ENCODE measurements around the gene SV2B.

DNA sequence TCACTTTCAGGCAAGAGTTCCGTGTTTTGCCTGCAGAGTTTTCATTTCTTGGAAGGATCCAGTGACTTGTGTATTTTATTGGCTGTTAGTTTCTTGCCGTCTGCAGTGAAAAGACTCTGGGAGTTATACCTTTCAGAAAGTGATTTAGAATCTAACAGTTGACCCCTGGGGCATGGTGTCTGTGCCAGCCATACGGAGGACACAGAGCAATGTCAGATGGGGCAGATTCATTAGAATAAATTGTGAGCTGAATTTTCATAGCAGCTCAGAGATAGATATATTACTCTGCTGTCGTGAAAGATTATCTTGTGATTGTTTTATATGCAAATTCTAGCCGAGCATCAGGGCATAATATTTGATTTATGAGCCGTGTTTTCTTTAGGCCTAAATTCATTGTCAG is 131.6 kb downstream of the SV2B start:
- TF ChIP-seq EZH2 (IDR thresholded peaks at IDR 0.05; ENCODE audit: borderline replicate concordance, low read depth, low read length, poor library complexity, severe bottlenecking): no peak
- TF ChIP-seq, protein P1, sequence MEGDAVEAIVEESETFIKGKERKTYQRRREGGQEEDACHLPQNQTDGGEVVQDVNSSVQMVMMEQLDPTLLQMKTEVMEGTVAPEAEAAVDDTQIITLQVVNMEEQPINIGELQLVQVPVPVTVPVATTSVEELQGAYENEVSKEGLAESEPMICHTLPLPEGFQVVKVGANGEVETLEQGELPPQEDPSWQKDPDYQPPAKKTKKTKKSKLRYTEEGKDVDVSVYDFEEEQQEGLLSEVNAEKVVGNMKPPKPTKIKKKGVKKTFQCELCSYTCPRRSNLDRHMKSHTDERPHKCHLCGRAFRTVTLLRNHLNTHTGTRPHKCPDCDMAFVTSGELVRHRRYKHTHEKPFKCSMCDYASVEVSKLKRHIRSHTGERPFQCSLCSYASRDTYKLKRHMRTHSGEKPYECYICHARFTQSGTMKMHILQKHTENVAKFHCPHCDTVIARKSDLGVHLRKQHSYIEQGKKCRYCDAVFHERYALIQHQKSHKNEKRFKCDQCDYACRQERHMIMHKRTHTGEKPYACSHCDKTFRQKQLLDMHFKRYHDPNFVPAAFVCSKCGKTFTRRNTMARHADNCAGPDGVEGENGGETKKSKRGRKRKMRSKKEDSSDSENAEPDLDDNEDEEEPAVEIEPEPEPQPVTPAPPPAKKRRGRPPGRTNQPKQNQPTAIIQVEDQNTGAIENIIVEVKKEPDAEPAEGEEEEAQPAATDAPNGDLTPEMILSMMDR (conservative IDR thresholded peaks at IDR 0.05; ENCODE audit: low read depth, low read length): no peak

Measured in A673 (cell line).